CD4-positive, alpha-beta T cell (primary cell): Measurements from ENCODE around the gene HOXB7. TPM values are rescaled to one million over a fixed set of nuclear protein-coding genes. Genes with fewer than 3 reads are reported as not detected.

Experiments used
- ATAC-seq: fragments of 200-7000 bp; cut with Tn5 transposase; one replicate; pipeline ENCODE4 v1.10.0; 2022; ENCODE audit warnings: mild to moderate bottlenecking; ENCODE audit not compliant: poor library complexity
- CTCF ChIA-PET: fragments of 350-600 bp; sonication (Branson Sonifier 250); formaldehyde crosslinking; loops from one replicate; lab custom pipeline; 2021; ENCODE audit warnings: antibody characterized with exemption, inconsistent platforms; lab: Charles Lee
- POLR2A ChIA-PET: fragments of 350-600 bp; sonication (Branson Sonifier 250); formaldehyde crosslinking; loops from one replicate; lab custom pipeline; 2021; ENCODE audit warnings: antibody characterized with exemption, inconsistent platforms; lab: Charles Lee
- DNase-seq, 14 experiments: peaks; one replicate each; pipeline ENCODE4 v3.0.0-alpha.2; 2013 to 2020; ENCODE audit warnings: mixed read lengths in 2 of 14
- H3K27ac ChIP-seq, 2 donors: one replicate each; pipeline versions ENCODE4 v1.5.1 to v1.7.0; 2013; ENCODE audit warnings: low read length in 2 of 2, low read depth in 1 of 2, mild to moderate bottlenecking in 1 of 2
- H3K27me3 ChIP-seq, 2 experiments: 1 replicate in 1 of 2; 2 replicates in 1 of 2; pipeline versions ENCODE4 v1.6.1 to v1.7.0; 2013; ENCODE audit warnings: low read length in 2 of 2, control low read depth in 1 of 2, mild to moderate bottlenecking in 1 of 2, moderate library complexity in 1 of 2; ENCODE audit not compliant: insufficient read depth in 2 of 2, control insufficient read depth in 1 of 2
- H3K36me3 ChIP-seq: one replicate; pipeline ENCODE4 v1.6.1; 2013; ENCODE audit warnings: low read length, control low read depth; ENCODE audit not compliant: insufficient read depth
- H3K4me1 ChIP-seq: one replicate; pipeline ENCODE4 v1.6.1; 2013; ENCODE audit warnings: low read length, control low read depth; ENCODE audit not compliant: insufficient read depth
- H3K4me3 ChIP-seq: one replicate; pipeline ENCODE4 v1.5.1; 2013; ENCODE audit warnings: mild to moderate bottlenecking, low read length, moderate library complexity
- H3K9me3 ChIP-seq, 2 experiments: 1 replicate in 1 of 2; 2 replicates in 1 of 2; pipeline versions ENCODE4 v1.6.1 to v1.7.0; 2013; ENCODE audit warnings: low read length in 2 of 2, mild to moderate bottlenecking in 2 of 2, control low read depth in 1 of 2, moderate library complexity in 1 of 2; ENCODE audit not compliant: control insufficient read depth in 1 of 2, insufficient read depth in 1 of 2
- H3K27ac Mint-ChIP-seq: one replicate; pipeline ENCODE4 v1.8.0; 2020; ENCODE audit warnings: mixed read lengths
- H3K27me3 Mint-ChIP-seq: one replicate; pipeline ENCODE4 v1.8.0; 2021; ENCODE audit warnings: mixed read lengths
- H3K36me3 Mint-ChIP-seq: one replicate; pipeline ENCODE4 v1.8.0; 2021; ENCODE audit warnings: low read depth, mixed read lengths
- H3K4me1 Mint-ChIP-seq: one replicate; pipeline ENCODE4 v1.8.0; 2021; ENCODE audit warnings: low read depth, mixed read lengths
- H3K4me3 Mint-ChIP-seq: one replicate; pipeline ENCODE4 v1.8.0; 2020; ENCODE audit warnings: mild to moderate bottlenecking, mixed read lengths
- H3K9me3 Mint-ChIP-seq: one replicate; pipeline ENCODE4 v1.8.0; 2020; ENCODE audit warnings: mixed read lengths
- CTCF ChIP-seq: fragments of 200-600 bp; IDR thresholded peaks from one replicate; pipeline ENCODE4 v1.8.0; 2022; ENCODE audit warnings: antibody characterized with exemption, mild to moderate bottlenecking
- intact Hi-C, 2 experiments: fragments of 100-400 bp; cut with DNase I in 1 of 2; cut with micrococcal nuclease in 1 of 2; formaldehyde crosslinking; loops; one replicate each; pipeline versions ENCODE4 v1.15.1 to v1.9.0; 2023 to 2025; cut with DNase I, micrococcal nuclease
- total RNA-seq, 174 experiments: library from RNA in 2 of 174; stranded (reverse) in 2 of 174; gene quantifications; one replicate each; pipeline ENCODE4 v1.2.3 and lab custom pipeline; 2021 to 2026

Gene HOXB7
- total RNA-seq, 2 experiments from 2014 or later = not detected

- H3K9me3 ChIP-seq = peaks cover 0 to 9% of the 10 kb centered on the region in 2 experiments
- Mint-ChIP-seq H3K9me3 (no peaks in the 10 kb centered on the region), H3K4me1 (peaks cover 19% of the 10 kb centered on the region), H3K4me3 (no peak overlapping the region), H3K27ac (no peak overlapping the region), H3K27me3 (peaks cover 99% of the 10 kb centered on the region), H3K36me3 (no peaks in the 10 kb centered on the region)
- ChIA-PET CTCF (interaction anchor here (3.1 kb wide), 1 partner anchor 9 kb away, joined by 19 read pairs; no protein-coding TSS in a partner anchor), POLR2A (interaction anchor here (1.3 to 1.8 kb wide), 2 partner anchors 9 to 10 kb away, joined by 4 read pairs; no protein-coding TSS in a partner anchor)
- H3K4me1 ChIP-seq = peaks cover 31% of the 10 kb centered on the region
- DNase-seq (no peak), ATAC-seq (no peak)
- H3K36me3 ChIP-seq = no peaks in the 10 kb centered on the region
- intact Hi-C loops = no loop called here
- no peak overlapping the region for H3K4me3 ChIP-seq
- H3K27me3 ChIP-seq = peaks cover 89 to 97% of the 10 kb centered on the region in 2 experiments
- no peak for TF ChIP-seq CTCF
- no peak overlapping the region for H3K27ac ChIP-seq
These were observed 17.1 kb upstream of the HOXB7 start for GRCh38 chr17:48627623-48628521.

- ChIA-PET POLR2A (interaction anchor here (1.3 to 1.8 kb wide), 2 partner anchors 9 kb away, joined by 4 read pairs; no protein-coding TSS in a partner anchor), CTCF (interaction anchor here (1.4 to 3.1 kb wide), 2 partner anchors 10 to 14 kb away, joined by 7 to 19 read pairs; no protein-coding TSS in a partner anchor)
- peaks cover 31% of the 10 kb centered on the region for H3K4me1 ChIP-seq
- H3K9me3 Mint-ChIP-seq = no peaks in the 10 kb centered on the region
- DNase-seq (peak in 1 of 14 experiments; percentile 1), ATAC-seq (no peak)
- H3K4me3 ChIP-seq = no peak overlapping the region
- TF ChIP-seq CTCF = no peak
- no peaks in the 10 kb centered on the region for H3K36me3 Mint-ChIP-seq
- H3K27ac ChIP-seq = no peak overlapping the region
- H3K4me1 Mint-ChIP-seq = peaks cover 16% of the 10 kb centered on the region
- peak overlapping the region; percentile 11 for H3K4me3 Mint-ChIP-seq
- H3K9me3 ChIP-seq = peaks cover 0 to 9% of the 10 kb centered on the region in 2 experiments
- H3K27ac Mint-ChIP-seq = no peak overlapping the region
- H3K36me3 ChIP-seq = no peaks in the 10 kb centered on the region
- H3K27me3 ChIP-seq = peaks cover 89 to 98% of the 10 kb centered on the region in 2 experiments
- intact Hi-C loops = no loop called here
- H3K27me3 Mint-ChIP-seq = peaks cover 99% of the 10 kb centered on the region
These were observed 16.3 kb upstream of the HOXB7 start for GRCh38 chr17:48627118-48627597.

GRCh38 chr17:48626245-48627117 is 15.7 kb upstream of the HOXB7 start, which contains the start of gene HOXB9:
HOXB9 (minus strand) TSS chr17:48626358; CDS start chr17:48626269, 89 bp downstream.
- DNase-seq = peak in 5 of 14 experiments; percentile 29 to 73 (median 49)
- H3K27me3 ChIP-seq = peaks cover 89 to 98% of the 10 kb centered on the region in 2 experiments
- H3K9me3 Mint-ChIP-seq = no peaks in the 10 kb centered on the region
- no peaks in the 10 kb centered on the region for H3K36me3 ChIP-seq
- no peaks in the 10 kb centered on the region for H3K36me3 Mint-ChIP-seq
- ATAC-seq = peak; percentile 41
- no peak for TF ChIP-seq CTCF
- H3K4me3 Mint-ChIP-seq = peak within 1 kb of the TSS; percentile 85
- CTCF ChIA-PET = interaction anchor here (1.4 to 3.1 kb wide), 2 partner anchors 10 to 14 kb away, joined by 7 to 19 read pairs; no protein-coding TSS in a partner anchor
- H3K4me1 Mint-ChIP-seq = peaks cover 16% of the 10 kb centered on the region
- H3K9me3 ChIP-seq = peaks cover 0 to 11% of the 10 kb centered on the region in 2 experiments
- peaks cover 31% of the 10 kb centered on the region for H3K4me1 ChIP-seq
- H3K27ac Mint-ChIP-seq = no peak within 1 kb of the TSS
- intact Hi-C loops = no loop called here
- POLR2A ChIA-PET = interaction anchor here (1.1 to 1.8 kb wide), 4 partner anchors 8 to 514 kb away, joined by 3 to 10 read pairs (median 4); partner anchors contain the start of gene HOXB8
- H3K27me3 Mint-ChIP-seq = peaks cover 99% of the 10 kb centered on the region
- no peak within 1 kb of the TSS for H3K27ac ChIP-seq
- H3K4me3 ChIP-seq = peak within 1 kb of the TSS; percentile 44
